GM18868 (cell line): ENCODE measurements around the gene SNRPF.
"Not testable (repeated sequence)": the region's sequence is repeated elsewhere in the genome, so short reads cannot be mapped to it uniquely, and the experiment has no call there.

Experiments
- ATAC-seq: cut with Tn5 transposase; IDR thresholded peaks from one replicate; pipeline ENCODE4 v1.9.1; 2021; ENCODE audit warnings: mild to moderate bottlenecking, moderate library complexity; ENCODE audit not compliant: unreplicated experiment

SNRPF gene

GRCh38 chr12:95858451-95859343 lies at the start of gene SNRPF:
TSS of gene SNRPF (plus strand) at chr12:95858952. CDS start at chr12:95859074, 122 bp downstream.
- ATAC-seq: peak; percentile 100

GRCh38 chr12:95809000-95809680 lies 49.6 kb upstream of the SNRPF start:
- no peak for ATAC-seq

GRCh38 chr12:95810411-95810810 lies 48.3 kb upstream of the SNRPF start:
- ATAC-seq: no peak

GRCh38 chr12:95812155-95812554 lies 46.6 kb upstream of the SNRPF start:
- ATAC-seq: not testable (repeated sequence)

GRCh38 chr12:95815632-95816212 lies 43.0 kb upstream of the SNRPF start:
- no peak for ATAC-seq

GRCh38 chr12:95820096-95820703 lies 38.6 kb upstream of the SNRPF start:
- ATAC-seq: no peak

- ATAC-seq: no peak
Observed at GRCh38 chr12:95829395-95829794, 29.4 kb upstream of the SNRPF start.

- no peak for ATAC-seq
Observed at GRCh38 chr12:95830335-95831089, 28.2 kb upstream of the SNRPF start.

GRCh38 chr12:95834572-95834971 lies 24.2 kb upstream of the SNRPF start:
- ATAC-seq: no peak

GRCh38 chr12:95836185-95836609 lies 22.6 kb upstream of the SNRPF start:
- no peak for ATAC-seq

GRCh38 chr12:95836630-95837239 lies 22.0 kb upstream of the SNRPF start:
- ATAC-seq: no peak

GRCh38 chr12:95837240-95838038 lies 21.3 kb upstream of the SNRPF start:
- ATAC-seq: no peak

GRCh38 chr12:95838125-95838524 lies 20.6 kb upstream of the SNRPF start:
- ATAC-seq: no peak

- ATAC-seq: not testable (repeated sequence)
Observed at GRCh38 chr12:95842426-95842825, 16.3 kb upstream of the SNRPF start.

GRCh38 chr12:95848575-95849388 lies 10.0 kb upstream of the SNRPF start:
- ATAC-seq: no peak

GRCh38 chr12:95851606-95852005 lies 7.1 kb upstream of the SNRPF start:
- no peak for ATAC-seq

GRCh38 chr12:95852133-95852532 lies 6.6 kb upstream of the SNRPF start:
- ATAC-seq: no peak

- no peak for ATAC-seq
Observed at GRCh38 chr12:95857156-95857555, 1.6 kb upstream of the SNRPF start.
